ENCODE data around the gene VAPB.
A peak's percentile ranks its signal among the peaks of the same experiment; 100 is the strongest.

VAPB gene

GRCh38 chr20:58374027-58374850, 14.8 kb upstream of the VAPB start:
- TF ChIP-seq ZNF274 (IDR thresholded peaks at IDR 0.05; ENCODE audit: low read depth, low read length), result no peak
- H3K4me3 ChIP-seq (ENCODE audit: low read length), result no peak overlapping the region

- no peak for TF ChIP-seq ZNF274 (IDR thresholded peaks at IDR 0.05; ENCODE audit: low read depth, low read length)
- H3K4me3 ChIP-seq (ENCODE audit: low read length), result no peak overlapping the region
Observed at GRCh38 chr20:58374906-58375758, 13.9 kb upstream of the VAPB start.

GRCh38 chr20:58375759-58376352, 13.2 kb upstream of the VAPB start:
- no peak for TF ChIP-seq ZNF274 (IDR thresholded peaks at IDR 0.05; ENCODE audit: low read depth, low read length)
- no peak overlapping the region for H3K4me3 ChIP-seq (ENCODE audit: low read length)

GRCh38 chr20:58377017-58377416, 12.0 kb upstream of the VAPB start:
- TF ChIP-seq ZNF274 (IDR thresholded peaks at IDR 0.05; ENCODE audit: low read depth, low read length), result no peak
- no peak overlapping the region for H3K4me3 ChIP-seq (ENCODE audit: low read length)

GRCh38 chr20:58377766-58378401, 11.1 kb upstream of the VAPB start:
- no peak overlapping the region for H3K4me3 ChIP-seq (ENCODE audit: low read length)
- no peak for TF ChIP-seq ZNF274 (IDR thresholded peaks at IDR 0.05; ENCODE audit: low read depth, low read length)

GRCh38 chr20:58378704-58379103, 10.3 kb upstream of the VAPB start:
- TF ChIP-seq ZNF274 (IDR thresholded peaks at IDR 0.05; ENCODE audit: low read depth, low read length), result no peak
- no peak overlapping the region for H3K4me3 ChIP-seq (ENCODE audit: low read length)

- no peak overlapping the region for H3K4me3 ChIP-seq (ENCODE audit: low read length)
- TF ChIP-seq ZNF274 (IDR thresholded peaks at IDR 0.05; ENCODE audit: low read depth, low read length), result no peak
Observed at GRCh38 chr20:58381627-58382026, 7.4 kb upstream of the VAPB start.

- H3K4me3 ChIP-seq (ENCODE audit: low read length), result no peak overlapping the region
- no peak for TF ChIP-seq ZNF274 (IDR thresholded peaks at IDR 0.05; ENCODE audit: low read depth, low read length)
Observed at GRCh38 chr20:58382096-58382495, 6.9 kb upstream of the VAPB start.

- H3K4me3 ChIP-seq (ENCODE audit: low read length), result no peak overlapping the region
- TF ChIP-seq ZNF274 (IDR thresholded peaks at IDR 0.05; ENCODE audit: low read depth, low read length), result no peak
Observed at GRCh38 chr20:58384821-58385220, 4.2 kb upstream of the VAPB start.

GRCh38 chr20:58388028-58388601, 914 bp upstream of the VAPB start:
- H3K4me3 ChIP-seq (ENCODE audit: low read length), result no peak overlapping the region

GRCh38 chr20:58389324-58389967, 417 bp downstream of the VAPB start:
- TF ChIP-seq ZNF274 (IDR thresholded peaks at IDR 0.05; ENCODE audit: low read depth, low read length), result no peak
- peak overlapping the region; percentile 87 for H3K4me3 ChIP-seq (ENCODE audit: low read length)

More at GRCh38 chr20:58388028-58388601, 914 bp upstream of the VAPB start:
- TF ChIP-seq ZNF274 (IDR thresholded peaks at IDR 0.05; ENCODE audit: low read depth, low read length), result no peak

- H3K4me3 ChIP-seq (ENCODE audit: low read length), result peak overlapping the region; percentile 87
- TF ChIP-seq ZNF274 (IDR thresholded peaks at IDR 0.05; ENCODE audit: low read depth, low read length), result no peak
Observed at GRCh38 chr20:58389968-58390658, 1.1 kb downstream of the VAPB start.

GRCh38 chr20:58390659-58391035, 1.6 kb downstream of the VAPB start:
- TF ChIP-seq ZNF274 (IDR thresholded peaks at IDR 0.05; ENCODE audit: low read depth, low read length), result no peak
- H3K4me3 ChIP-seq (ENCODE audit: low read length), result peak overlapping the region; percentile 87
